ENCODE measurements around the gene HS6ST3. TPM values are rescaled to one million over a fixed set of nuclear protein-coding genes. Genes with fewer than 3 reads are reported as not detected.
"Not testable (repeated sequence)": the region's sequence is repeated elsewhere in the genome, so short reads cannot be mapped to it uniquely, and the experiment has no call there.

The HS6ST3 gene
- total RNA-seq, 1 experiment from 2014 or later = not detected

GRCh38 chr13:96511587-96511986 lies 421.7 kb downstream of the HS6ST3 start:
- no peaks in the 10 kb centered on the region for H3K27me3 ChIP-seq
- no peaks in the 10 kb centered on the region for H3K36me3 ChIP-seq
- no peak overlapping the region for H3K4me3 ChIP-seq
- H3K9me3 ChIP-seq = no peaks in the 10 kb centered on the region
- no peak for DNase-seq

GRCh38 chr13:96519380-96519779 lies 429.5 kb downstream of the HS6ST3 start:
- DNase-seq = no peak
- Histone ChIP-seq H3K4me3 (no peak overlapping the region), H3K27me3 (no peaks in the 10 kb centered on the region)

GRCh38 chr13:96524398-96525020 lies 434.6 kb downstream of the HS6ST3 start:
- H3K36me3 ChIP-seq, H3K4me3 ChIP-seq, H3K27me3 ChIP-seq, DNase-seq, H3K9me3 ChIP-seq: not testable (repeated sequence)

More at GRCh38 chr13:96519380-96519779, 429.5 kb downstream of the HS6ST3 start:
- Histone ChIP-seq H3K9me3 (no peaks in the 10 kb centered on the region), H3K36me3 (no peaks in the 10 kb centered on the region)

GRCh38 chr13:96525715-96526114 lies 435.8 kb downstream of the HS6ST3 start:
- H3K9me3 ChIP-seq = no peaks in the 10 kb centered on the region
- no peak overlapping the region for H3K4me3 ChIP-seq
- H3K27me3 ChIP-seq = no peaks in the 10 kb centered on the region
- no peak for DNase-seq
- H3K36me3 ChIP-seq = no peaks in the 10 kb centered on the region

- Histone ChIP-seq H3K36me3 (no peaks in the 10 kb centered on the region), H3K9me3 (no peaks in the 10 kb centered on the region), H3K27me3 (no peaks in the 10 kb centered on the region), H3K4me3 (no peak overlapping the region)
- no peak for DNase-seq
These were observed 437.6 kb downstream of the HS6ST3 start for GRCh38 chr13:96527497-96527896.

DNA sequence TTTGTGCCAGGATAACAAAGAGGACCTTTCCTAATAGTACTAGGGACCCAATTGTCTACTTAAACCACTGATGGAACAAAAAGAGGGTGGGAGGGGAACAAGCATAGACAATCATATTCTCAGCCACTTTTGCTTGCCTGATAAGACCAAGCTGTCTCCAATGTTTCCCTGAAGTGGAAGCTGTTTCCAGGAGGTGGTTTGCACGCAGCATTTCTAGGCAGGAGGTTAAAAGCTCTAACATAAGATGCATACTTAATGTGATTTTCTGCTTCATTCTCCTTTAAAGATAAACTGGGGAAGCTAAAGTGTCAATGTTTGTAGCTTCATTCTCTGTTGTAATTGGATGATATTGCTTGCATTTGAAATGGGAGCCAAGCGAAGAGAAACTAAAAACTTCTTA lies 442.9 kb downstream of the HS6ST3 start:
- H3K9me3 ChIP-seq = no peaks in the 10 kb centered on the region
- no peaks in the 10 kb centered on the region for H3K27me3 ChIP-seq
- no peaks in the 10 kb centered on the region for H3K36me3 ChIP-seq
- no peak overlapping the region for H3K4me3 ChIP-seq
- DNase-seq = no peak

DNA sequence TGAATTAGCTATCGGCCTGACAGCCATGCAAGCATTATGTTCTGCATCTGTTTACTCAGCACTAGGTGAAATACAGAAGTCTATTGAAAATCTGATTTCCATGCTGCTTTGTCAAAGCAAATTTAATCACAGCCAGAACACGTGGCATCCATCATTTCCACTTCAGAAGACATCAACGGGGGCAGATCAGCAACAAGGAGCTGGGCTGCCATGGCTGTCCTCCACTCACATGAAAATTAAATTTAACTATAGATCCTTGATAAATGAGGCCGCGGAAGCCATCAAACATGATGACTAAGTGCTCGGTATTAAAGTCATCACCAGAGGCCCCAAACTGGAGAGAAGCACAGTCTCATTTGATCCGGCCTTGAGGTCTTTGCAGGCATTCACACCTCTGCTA lies 443.5 kb downstream of the HS6ST3 start:
- no peaks in the 10 kb centered on the region for H3K9me3 ChIP-seq
- no peak overlapping the region for H3K4me3 ChIP-seq
- no peaks in the 10 kb centered on the region for H3K36me3 ChIP-seq
- DNase-seq = no peak
- H3K27me3 ChIP-seq = no peaks in the 10 kb centered on the region

DNA sequence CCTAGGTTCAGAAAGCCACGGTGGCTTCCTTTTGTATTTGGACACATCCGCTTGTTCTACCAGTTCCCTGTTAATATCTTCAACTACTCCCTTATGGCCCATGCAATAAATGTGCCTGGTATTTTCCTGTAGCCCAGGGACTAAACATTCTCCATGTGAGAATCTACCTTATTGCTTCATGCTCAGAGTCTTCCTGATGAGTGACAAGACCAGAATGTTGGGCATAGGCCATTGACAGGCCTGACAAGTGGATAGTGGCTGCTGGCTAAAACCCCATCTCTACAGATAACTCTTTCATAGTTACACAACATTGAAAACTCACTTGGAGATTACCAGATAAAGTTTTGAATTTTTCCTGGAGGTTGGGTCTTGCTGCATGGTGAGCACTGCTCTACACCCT lies 449.9 kb downstream of the HS6ST3 start:
- Histone ChIP-seq H3K27me3 (no peaks in the 10 kb centered on the region), H3K9me3 (no peaks in the 10 kb centered on the region), H3K36me3 (no peaks in the 10 kb centered on the region), H3K4me3 (no peak overlapping the region)
- DNase-seq = no peak

GRCh38 chr13:96540670-96541069 lies 450.8 kb downstream of the HS6ST3 start:
- H3K4me3 ChIP-seq = no peak overlapping the region
- no peaks in the 10 kb centered on the region for H3K27me3 ChIP-seq
- H3K9me3 ChIP-seq = no peaks in the 10 kb centered on the region
- no peak for DNase-seq
- H3K36me3 ChIP-seq = no peaks in the 10 kb centered on the region

DNA sequence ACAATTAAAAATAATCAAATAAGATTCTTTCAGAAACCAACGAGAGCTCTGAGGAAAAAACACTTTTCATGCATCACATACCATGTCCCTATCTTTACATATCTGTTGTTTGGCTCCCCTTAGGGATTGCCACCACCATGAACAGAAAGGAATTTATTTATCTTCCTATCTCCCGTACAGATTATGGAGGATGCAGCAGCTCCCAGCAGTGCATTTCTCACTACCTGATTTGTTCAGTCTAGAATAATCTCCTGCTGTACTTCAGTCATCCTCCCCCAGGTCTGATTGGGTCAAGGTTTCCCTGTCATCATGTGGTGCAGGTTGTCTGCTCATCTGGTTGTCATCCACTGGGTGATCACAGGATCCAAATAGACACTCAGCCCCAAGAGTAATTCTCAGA lies 453.1 kb downstream of the HS6ST3 start:
- DNase-seq = no peak
- no peaks in the 10 kb centered on the region for H3K9me3 ChIP-seq
- no peaks in the 10 kb centered on the region for H3K27me3 ChIP-seq

GRCh38 chr13:96544957-96545356 lies 455.1 kb downstream of the HS6ST3 start:
- DNase-seq = no peak
- Histone ChIP-seq H3K9me3 (no peaks in the 10 kb centered on the region), H3K4me3 (no peak overlapping the region), H3K27me3 (no peaks in the 10 kb centered on the region), H3K36me3 (no peaks in the 10 kb centered on the region)

More for the DNA sequence above, 453.1 kb downstream of the HS6ST3 start:
- Histone ChIP-seq H3K36me3 (no peaks in the 10 kb centered on the region), H3K4me3 (no peak overlapping the region)

DNA sequence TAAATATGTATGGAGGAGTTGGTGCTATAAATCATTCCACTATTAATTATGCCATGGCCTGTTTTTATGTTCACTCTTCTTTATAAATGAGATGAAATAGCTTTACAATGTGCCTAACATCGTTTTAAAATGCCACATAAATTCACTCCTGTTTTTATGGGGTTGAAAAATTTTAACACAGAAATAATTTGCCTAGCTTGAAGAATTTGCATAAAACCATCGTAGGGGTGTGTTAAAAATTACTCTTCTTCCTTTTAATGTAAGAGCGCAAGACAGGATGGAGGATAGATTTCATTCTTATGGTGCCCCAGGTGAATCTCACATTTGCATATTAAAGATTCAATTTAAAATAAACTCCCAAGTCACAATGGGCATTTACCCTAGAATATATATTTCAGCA lies 456.6 kb downstream of the HS6ST3 start:
- Histone ChIP-seq H3K36me3 (no peaks in the 10 kb centered on the region), H3K4me3 (no peak overlapping the region), H3K9me3 (no peaks in the 10 kb centered on the region), H3K27me3 (no peaks in the 10 kb centered on the region)
- no peak for DNase-seq

DNA sequence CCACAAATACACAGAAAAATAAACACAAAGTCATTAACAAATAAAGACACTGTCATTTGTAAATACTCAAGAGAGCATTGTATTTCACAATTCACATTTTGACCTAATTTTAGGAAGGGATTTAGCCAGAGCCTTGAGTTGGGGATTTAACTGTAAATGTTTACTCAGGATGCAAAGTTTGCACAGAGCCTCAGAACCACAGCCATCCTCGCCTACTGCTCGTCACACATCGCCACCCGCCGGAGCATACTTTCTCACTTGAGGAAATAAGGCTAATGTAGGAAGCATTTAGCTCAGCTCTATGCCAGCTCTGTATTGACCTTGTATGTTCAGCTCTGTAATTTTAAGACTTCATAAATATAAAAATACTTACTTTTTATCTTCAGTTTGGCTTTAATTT lies 461.6 kb downstream of the HS6ST3 start:
- H3K27me3 ChIP-seq = no peaks in the 10 kb centered on the region
- H3K9me3 ChIP-seq = no peaks in the 10 kb centered on the region
- no peaks in the 10 kb centered on the region for H3K36me3 ChIP-seq
- no peak overlapping the region for H3K4me3 ChIP-seq
- DNase-seq = peak; percentile 17

DNA sequence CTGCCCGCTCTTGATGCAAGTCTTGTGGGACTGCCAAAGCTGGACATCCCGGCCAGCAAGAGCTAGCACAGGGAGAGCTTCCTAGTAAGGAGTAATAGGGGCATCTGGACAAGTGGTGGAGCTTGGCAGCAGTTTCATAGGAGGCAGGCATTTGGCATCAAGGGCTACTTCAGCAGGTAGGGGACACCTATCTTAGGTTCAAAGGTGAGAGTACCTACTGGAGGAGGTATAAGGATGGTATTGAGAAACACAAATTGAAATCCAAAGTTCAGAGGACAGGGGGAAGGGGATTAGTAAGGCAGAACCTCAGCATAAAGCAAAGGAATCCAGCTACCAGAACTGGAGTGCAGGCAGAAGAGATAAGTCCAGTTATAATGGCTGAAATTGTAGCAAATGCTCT lies 462.7 kb downstream of the HS6ST3 start:
- Histone ChIP-seq H3K4me3 (no peak overlapping the region), H3K27me3 (no peaks in the 10 kb centered on the region), H3K9me3 (no peaks in the 10 kb centered on the region), H3K36me3 (no peaks in the 10 kb centered on the region)
- no peak for DNase-seq

GRCh38 chr13:96553796-96554195 lies 463.9 kb downstream of the HS6ST3 start:
- no peaks in the 10 kb centered on the region for H3K36me3 ChIP-seq
- no peak overlapping the region for H3K4me3 ChIP-seq
- no peaks in the 10 kb centered on the region for H3K9me3 ChIP-seq
- no peak for DNase-seq
- no peaks in the 10 kb centered on the region for H3K27me3 ChIP-seq

GRCh38 chr13:96573563-96573962 lies 483.7 kb downstream of the HS6ST3 start:
- Histone ChIP-seq H3K36me3 (no peaks in the 10 kb centered on the region), H3K9me3 (no peaks in the 10 kb centered on the region), H3K27me3 (no peaks in the 10 kb centered on the region), H3K4me3 (no peak overlapping the region)
- DNase-seq = no peak

DNA sequence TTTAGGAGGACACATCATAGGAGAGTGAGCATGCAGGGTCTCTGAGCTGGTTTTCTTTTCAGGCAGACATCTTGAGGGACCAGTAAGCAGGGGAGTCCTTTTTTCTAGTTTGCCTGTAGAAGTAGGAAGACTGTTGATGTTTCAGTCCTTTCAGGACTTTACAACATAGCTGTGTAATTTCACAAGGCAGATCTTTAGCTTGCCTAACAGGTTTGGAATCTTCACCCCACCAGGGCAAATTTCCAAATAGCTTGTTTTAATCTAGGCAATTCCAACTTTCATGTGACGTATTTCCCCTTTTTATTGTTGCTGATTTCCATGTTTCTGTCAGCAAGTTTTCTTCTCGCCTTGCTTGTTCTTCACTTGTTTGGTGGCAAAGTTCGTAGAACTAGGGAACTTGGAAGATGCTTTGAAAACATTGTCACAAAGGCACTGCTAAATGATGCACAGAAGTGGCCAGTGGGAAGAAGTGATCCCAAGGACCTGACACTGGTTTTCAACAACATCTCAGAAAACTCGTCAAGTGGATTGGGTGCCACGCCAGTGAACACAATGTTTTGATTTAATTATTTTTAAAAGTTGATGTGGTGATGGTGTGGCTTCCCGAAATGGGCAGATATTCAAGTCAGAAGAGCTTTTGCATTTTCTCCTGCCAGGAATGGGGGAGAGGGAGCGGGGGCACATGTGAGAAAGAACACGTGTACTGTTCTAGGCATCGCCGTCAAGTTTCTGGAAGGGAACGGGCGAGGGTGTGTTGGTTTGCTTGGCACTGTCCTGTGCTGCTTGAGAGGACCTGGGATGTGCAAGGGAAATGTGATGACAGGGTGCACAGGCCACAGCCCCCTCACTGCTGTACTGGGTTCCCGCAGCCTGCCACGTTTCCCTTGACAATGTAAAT lies 485.8 kb downstream of the HS6ST3 start:
- H3K36me3 ChIP-seq = no peaks in the 10 kb centered on the region
- H3K9me3 ChIP-seq = no peaks in the 10 kb centered on the region
- H3K27me3 ChIP-seq = no peaks in the 10 kb centered on the region
- no peak overlapping the region for H3K4me3 ChIP-seq
- DNase-seq = no peak

DNA sequence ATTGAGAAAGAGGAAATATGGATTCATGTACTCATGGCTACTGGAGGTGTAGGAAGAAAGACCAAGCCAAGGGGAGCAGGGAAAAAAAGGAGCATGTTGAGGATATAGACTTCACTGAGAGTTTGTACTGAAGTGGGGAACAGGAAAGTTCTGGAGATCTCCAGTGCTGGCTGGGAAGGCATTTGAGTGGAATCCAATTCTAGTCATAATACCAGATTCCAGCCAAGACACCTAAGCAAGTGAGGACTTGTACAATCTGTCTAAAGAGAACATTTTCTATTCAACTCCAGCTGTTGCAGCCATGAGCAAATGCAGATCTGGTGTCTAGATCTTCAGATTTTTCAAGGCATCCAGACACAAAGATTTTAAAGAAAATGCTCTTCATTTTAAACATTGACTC lies 491.8 kb downstream of the HS6ST3 start:
- Histone ChIP-seq H3K4me3 (no peak overlapping the region), H3K27me3 (no peaks in the 10 kb centered on the region), H3K36me3 (no peaks in the 10 kb centered on the region), H3K9me3 (no peaks in the 10 kb centered on the region)
- no peak for DNase-seq
